ENCODE data around the gene ARL8A. TPM values are rescaled to one million over a fixed set of nuclear protein-coding genes. Genes with fewer than 3 reads are reported as not detected.

Gene ARL8A
- total and polyA plus RNA-seq, 2 donors (not counting 1 experiment from before 2014, with no cell fraction given), result 67.6 to 70.7 TPM

GRCh38 chr1:202189001-202189790 lies 44.7 kb upstream of the ARL8A start:
- H3K27ac Mint-ChIP-seq, result no peak overlapping the region

More at GRCh38 chr1:202189001-202189790, 44.7 kb upstream of the ARL8A start:
- H3K9ac ChIP-seq (ENCODE audit: low read length), result no peak overlapping the region
- no peak overlapping the region for H3K4me3 ChIP-seq (ENCODE audit: control extremely low read depth in 1 of 5, extremely low read depth in 1 of 5, insufficient read depth in 1 of 5, low read depth in 2 of 5, low read length in 4 of 5)
- peak; percentile 59 for ATAC-seq (ENCODE audit: low read depth)
- H3K79me2 ChIP-seq (ENCODE audit: control insufficient read depth, insufficient read depth, low read length), result no peaks in the 10 kb centered on the region
- no peak overlapping the region for H3K4me3 Mint-ChIP-seq
- CTCF ChIA-PET, result interaction anchor here (0.6 to 3.4 kb wide), 21 partner anchors 9 to 536 kb away, joined by 3 to 41 read pairs (median 4); partner anchors contain the start of gene PTPN7
- POLR2A ChIA-PET, result no interaction called here
- H4K20me1 ChIP-seq (ENCODE audit: control insufficient read depth, insufficient read depth, low read length, poor library complexity, severe bottlenecking), result no peaks in the 10 kb centered on the region
- H2AFZ ChIP-seq (ENCODE audit: insufficient read depth, low read depth, low read length, poor library complexity, severe bottlenecking), result no peak overlapping the region
- TF ChIP-seq CTCF (IDR thresholded peaks at IDR 0.05), result peak; percentile 85
- TF ChIP-seq EZH2 (IDR thresholded peaks at IDR 0.05; ENCODE audit: borderline replicate concordance, insufficient read depth, low read depth, low read length, poor library complexity, severe bottlenecking), result no peak
- no peaks in the 10 kb centered on the region for H3K9me3 ChIP-seq (ENCODE audit: control extremely low read depth in 1 of 3, control insufficient read depth in 2 of 3, insufficient read depth in 1 of 3, low read length in 2 of 3)
- intact Hi-C loops (cut with micrococcal nuclease), result no loop called here
- DNase-seq, result peak; percentile 76
- H3K27me3 ChIP-seq (replicated peaks in 1 of 4; ENCODE audit: control extremely low read depth in 1 of 4, control insufficient read depth in 3 of 4, insufficient read depth in 4 of 4, low read length in 3 of 4), result peaks cover 0 to 41% (median 14%) of the 10 kb centered on the region in 4 experiments
- no peaks in the 10 kb centered on the region for H3K36me3 ChIP-seq (replicated peaks in 1 of 2; ENCODE audit: control extremely low read depth in 1 of 2, control insufficient read depth in 1 of 2, extremely low read depth in 1 of 2, insufficient read depth in 2 of 2, low read length in 1 of 2)
- WGBS (ENCODE audit: insufficient coverage), result 75% methylated on average over 9 of the region's 20 CpGs
- no peaks in the 10 kb centered on the region for H3K9me3 Mint-ChIP-seq (ENCODE audit: insufficient read depth)
- H3K4me1 ChIP-seq (ENCODE audit: control insufficient read depth in 2 of 2, insufficient read depth in 2 of 2, low read length in 2 of 2), result peaks cover 17 to 18% of the 10 kb centered on the region in 2 donors
- peaks cover 12% of the 10 kb centered on the region for H3K4me1 Mint-ChIP-seq
- no peak overlapping the region for H3K27ac ChIP-seq (ENCODE audit: low read length in 2 of 2)
- no peak overlapping the region for H3K4me2 ChIP-seq (replicated peaks; ENCODE audit: low read depth, low read length, poor library complexity, severe bottlenecking)
- H3K27me3 Mint-ChIP-seq, result peaks cover 41% of the 10 kb centered on the region

Data from B cell (primary cell).